HG03060 (cell line): Measurements from ENCODE around the gene JAK1.
"Not testable (repeated sequence)": the region's sequence is repeated elsewhere in the genome, so short reads cannot be mapped to it uniquely, and the experiment has no call there.

Source experiments
- ATAC-seq: cut with Tn5 transposase; IDR thresholded peaks from one replicate; pipeline ENCODE4 v1.9.1; 2021; ENCODE audit warnings: low read depth, moderate number of reproducible peaks; ENCODE audit not compliant: unreplicated experiment

JAK1 gene

GRCh38 chr1:64953241-64953640 lies 13.1 kb downstream of the JAK1 start:
- no peak for ATAC-seq

DNA sequence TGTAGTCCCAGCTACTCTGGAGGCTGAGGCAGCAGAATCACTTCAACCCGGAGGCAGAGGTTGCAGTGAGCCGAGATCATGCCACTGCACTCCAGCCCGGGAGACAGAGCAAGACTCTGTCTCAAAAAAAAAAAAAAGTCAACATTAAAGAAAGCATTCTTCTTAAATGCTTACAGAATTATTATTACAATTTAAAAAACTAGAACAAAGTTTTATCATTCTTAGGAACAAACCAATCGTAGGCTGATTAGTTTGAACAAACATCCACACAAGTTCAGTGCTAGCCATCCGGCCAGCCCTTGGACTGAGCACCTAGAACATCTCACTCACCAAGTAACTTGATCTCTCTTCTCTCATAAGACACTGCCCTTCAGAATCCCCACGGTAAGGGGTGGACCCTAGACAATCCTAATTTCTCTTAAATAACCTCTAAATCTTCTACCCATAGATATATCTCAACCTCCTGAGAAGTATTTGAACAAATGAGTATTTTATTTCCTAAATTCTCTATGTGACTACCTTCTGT lies 16.0 kb downstream of the JAK1 start:
- no peak for ATAC-seq

GRCh38 chr1:64948905-64949833 lies 17.2 kb downstream of the JAK1 start:
- no peak for ATAC-seq

DNA sequence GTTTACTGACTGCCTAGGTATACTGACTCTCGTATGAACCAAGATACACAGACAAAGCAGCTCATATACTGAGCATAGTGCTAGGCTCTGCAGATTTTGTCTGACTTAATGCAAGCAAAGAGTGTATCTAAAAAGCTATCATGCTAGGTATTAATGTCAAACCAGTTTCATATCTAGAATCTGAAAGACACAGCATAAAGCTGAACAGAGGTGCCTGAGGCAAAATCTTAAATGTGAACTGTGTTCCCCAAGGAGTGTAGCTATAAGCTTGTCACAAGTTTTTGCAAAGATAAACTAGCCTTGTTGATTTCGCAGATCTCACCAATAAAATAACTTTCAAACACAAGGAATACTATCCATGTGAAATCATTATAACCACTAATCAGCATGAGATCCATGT lies 18.1 kb downstream of the JAK1 start:
- ATAC-seq = no peak

DNA sequence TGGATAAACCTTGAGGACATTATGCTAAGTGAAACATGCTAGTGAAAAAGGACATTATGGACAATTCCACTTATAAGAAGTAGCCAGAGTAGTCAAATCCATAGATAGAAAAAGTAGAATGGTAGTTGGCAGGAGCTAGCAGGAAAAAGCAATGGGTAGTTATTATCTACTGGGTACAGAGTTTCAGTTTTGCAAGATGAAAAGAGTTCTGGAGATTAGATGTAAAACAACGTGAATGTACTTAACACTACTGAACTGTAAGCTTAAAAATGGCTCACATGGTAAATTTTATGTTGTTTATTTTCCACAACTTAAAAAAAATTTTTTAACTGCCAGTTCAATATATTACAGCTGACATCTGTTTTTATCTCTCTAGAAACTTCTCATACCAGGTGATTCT lies 19.4 kb downstream of the JAK1 start:
- ATAC-seq = no peak

GRCh38 chr1:64944913-64945312 lies 21.4 kb downstream of the JAK1 start:
- no peak for ATAC-seq

DNA sequence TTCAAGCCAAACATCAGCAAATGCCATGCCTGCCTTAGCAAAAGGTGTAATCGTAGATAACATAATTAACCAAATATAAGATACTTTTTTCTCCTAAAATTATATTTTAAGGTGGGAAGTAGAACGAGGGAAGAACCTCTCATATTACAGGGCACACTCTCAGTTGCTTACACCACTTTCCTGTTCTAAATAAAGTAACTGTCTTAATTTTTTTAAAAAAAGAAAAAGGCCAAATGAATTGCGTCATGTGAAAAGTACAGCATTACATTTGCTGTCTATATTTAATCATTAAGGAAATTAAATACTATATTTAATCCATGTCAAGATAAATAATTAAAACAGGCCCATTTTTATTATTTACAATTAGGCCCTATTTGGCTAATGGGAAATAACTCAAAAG lies 23.7 kb downstream of the JAK1 start:
- ATAC-seq = no peak

- ATAC-seq = no peak
Measured at GRCh38 chr1:64942118-64942517, 24.2 kb downstream of the JAK1 start.

DNA sequence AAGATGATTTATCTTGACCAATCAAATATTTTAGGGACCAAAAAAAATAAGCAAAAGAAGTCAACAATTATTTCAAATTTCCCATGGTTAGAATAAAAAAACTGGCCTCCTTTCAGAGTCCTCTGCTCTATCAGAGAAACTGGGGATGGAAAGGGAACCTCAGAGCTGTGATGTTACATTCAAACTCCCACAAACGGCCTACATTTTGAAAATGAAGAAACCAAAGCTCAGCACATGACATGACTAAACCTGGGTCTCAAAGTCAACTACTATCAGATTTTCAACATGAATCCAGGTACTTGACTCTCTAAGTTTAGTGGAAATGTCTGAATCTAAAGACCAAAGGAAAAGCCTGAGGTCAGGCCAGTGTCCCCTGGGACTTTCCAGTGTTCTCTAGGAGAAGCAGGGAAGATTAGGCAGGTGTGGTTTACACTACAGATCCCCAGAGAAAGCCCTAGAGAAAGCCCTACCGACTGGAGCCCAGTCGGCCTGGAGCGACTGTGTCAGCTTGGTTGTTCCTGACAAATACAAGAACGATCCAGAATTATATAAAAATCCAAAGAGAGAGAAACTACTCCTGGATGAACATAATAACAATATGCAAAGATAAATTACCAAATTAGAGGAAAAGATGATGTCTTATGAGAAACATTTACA lies 24.8 kb downstream of the JAK1 start:
- ATAC-seq = no peak

DNA sequence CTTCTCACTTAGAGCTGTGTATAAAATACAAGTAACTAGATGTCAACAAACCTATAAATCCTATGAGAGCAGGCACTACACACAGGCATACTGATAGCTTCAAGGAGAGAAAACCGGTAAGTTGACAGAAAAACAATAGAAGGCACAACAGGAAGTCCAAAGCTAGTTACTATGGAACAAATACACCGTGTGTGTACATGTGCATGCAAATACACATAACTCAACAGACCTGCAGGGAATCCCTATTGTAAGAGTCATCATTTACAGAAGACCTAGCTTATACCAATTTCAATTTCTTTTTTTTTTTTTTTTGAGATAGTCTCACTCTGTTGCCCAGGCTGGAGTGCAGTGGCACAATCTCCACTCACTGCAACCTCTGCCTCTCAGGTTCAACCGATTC lies 26.3 kb downstream of the JAK1 start:
- no peak for ATAC-seq

GRCh38 chr1:64938991-64939390 lies 27.4 kb downstream of the JAK1 start:
- no peak for ATAC-seq

DNA sequence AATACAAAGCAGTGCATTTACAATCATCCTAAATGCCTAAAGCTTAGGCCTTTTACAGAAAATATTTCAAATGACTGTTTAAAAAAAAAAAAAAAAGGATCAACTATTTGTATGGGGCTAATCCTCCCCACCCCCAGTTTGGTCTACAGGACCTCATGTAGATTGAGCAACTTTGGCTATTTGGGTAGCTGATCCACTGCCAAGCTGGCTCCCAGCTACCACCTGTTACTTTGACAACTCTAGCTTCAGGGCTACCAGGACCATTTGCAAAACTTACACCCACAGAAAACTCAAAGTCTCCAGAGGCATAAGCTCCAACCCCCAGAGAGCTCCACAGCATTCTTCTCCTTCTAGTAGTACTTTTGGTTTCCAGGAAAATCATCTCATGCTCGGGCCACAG lies 29.4 kb downstream of the JAK1 start:
- no peak for ATAC-seq

GRCh38 chr1:64935551-64936155 lies 30.7 kb downstream of the JAK1 start:
- ATAC-seq = no peak

DNA sequence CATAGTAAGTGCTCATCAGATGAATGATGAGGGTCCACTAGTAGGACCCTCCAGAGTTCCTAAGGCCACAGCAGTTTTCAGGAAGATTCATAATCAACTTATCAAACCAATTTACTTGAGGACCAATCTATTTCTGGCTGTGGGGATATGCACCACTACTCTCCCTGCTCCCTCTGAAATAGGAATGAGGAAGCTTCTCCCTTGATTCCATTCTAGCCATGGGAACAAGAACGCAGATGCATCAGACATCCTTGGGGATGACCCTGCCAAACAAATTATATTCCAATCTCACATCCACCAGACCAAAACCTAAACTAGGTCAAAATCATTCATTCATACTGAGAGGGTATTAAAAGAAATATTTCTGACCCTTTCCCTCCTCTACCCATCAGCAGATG lies 31.5 kb downstream of the JAK1 start:
- no peak for ATAC-seq

DNA sequence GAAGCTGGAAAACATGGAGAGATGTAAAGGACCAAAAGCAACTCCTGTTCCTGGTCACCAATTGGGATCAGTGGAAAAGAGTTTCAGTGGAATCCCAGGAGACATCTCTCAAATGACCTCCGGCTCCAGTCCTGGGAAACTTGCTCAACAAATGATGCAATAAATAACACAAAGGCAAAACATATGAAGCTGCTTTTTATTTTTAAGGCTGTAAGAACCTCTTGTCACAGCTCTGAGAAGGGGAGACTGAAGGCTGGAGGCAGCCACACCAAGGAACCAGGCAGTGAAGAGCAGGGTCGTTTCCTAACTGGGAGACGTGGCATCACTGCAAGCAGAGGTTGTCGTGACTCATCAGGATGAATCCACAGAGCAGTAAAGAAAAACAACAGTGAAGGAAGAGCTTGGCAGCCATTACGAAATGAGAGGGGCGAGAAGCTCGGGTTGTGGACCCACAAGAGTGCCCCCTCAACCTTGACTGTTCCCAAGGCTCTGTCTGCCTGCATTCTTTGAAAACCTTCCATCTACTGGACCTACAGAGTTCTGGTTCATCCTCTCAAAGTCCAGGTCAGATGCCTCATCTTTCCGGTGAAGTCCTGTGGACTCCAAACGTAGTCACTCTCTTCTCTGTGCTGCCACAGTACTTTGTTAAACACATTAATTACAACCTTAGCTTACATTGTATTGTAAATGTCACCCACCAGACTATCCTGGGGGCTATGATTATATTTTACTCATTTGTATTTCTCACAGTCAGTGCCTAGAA lies 32.1 kb downstream of the JAK1 start:
- ATAC-seq = no peak

DNA sequence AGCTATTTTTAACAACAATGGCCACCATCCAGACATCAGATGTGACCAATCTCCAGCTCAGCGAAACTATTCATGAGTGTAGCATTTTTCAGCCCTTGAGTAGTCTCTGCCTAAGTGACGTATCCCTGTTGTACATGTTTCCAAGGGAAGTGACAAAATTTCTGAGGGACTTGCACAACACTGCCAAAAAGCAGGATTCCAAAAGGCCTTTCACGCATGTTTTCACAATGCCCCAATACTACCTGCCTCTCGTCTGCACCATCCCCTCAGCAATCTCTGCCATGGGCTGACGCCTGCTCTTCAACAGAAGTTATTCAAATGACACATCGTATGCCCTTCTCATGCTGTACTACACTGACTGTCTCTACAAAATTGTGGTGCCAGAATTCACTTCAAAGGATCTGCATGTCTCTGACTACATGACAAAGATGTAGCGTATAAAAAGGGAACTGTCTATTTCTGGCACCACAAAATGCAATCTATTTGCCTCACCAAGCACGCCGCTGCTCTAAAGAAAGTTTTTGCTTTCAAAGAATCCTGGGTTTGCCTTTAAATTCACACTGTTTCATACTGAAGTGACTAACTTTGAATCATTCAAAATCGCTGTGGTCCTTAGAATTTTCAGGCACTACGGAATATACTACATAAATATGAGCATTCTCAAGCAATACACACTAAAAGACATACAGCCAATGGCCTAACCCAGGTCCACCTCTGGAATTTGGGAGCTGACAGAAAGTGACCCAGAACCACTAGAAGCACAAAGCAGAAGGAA lies 32.9 kb downstream of the JAK1 start:
- no peak for ATAC-seq

DNA sequence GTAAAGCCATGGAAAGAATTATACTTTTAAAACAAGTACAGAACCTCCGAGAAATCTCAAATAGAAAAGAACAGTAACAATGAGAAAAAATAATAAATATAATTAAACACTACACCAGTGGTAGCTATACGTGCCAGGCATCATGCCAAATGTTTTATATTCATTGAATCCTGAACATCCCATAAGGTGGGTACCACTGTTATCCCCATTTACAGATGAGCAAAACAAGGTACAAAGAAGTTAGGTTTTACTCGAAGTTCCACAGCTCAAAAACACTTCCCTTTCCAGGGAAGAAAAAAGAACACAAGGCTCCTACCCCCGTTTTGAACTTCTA lies 33.4 kb downstream of the JAK1 start:
- ATAC-seq = no peak

- not testable (repeated sequence) for ATAC-seq
Measured at GRCh38 chr1:64930640-64931039, 35.7 kb downstream of the JAK1 start.

- no peak for ATAC-seq
Measured at GRCh38 chr1:64929221-64929620, 37.1 kb downstream of the JAK1 start.

DNA sequence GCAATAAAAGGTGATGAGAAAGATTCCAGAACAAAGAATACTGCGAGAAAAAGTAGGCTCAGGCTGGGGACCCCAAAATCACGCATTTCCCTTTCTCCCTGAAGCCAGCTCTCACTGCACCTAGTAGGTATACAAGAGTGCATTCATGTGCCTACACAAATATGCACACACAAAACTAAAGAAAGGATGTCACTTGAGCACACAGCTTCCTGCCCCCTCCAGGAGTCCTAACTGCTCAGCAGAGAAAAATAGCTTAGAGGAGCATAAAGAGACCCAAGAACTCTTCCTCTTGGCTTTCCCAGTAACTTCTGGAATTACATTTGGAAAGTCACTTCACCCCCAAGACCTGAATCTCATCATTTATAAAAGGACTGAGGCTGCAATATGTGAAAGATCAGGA lies 38.0 kb downstream of the JAK1 start:
- no peak for ATAC-seq
